DOHH2 (cell line): Measurements from ENCODE around the gene TCF7.

Source experiments
- CTCF ChIP-seq: fragments of 200-600 bp; sonication (generic); IDR thresholded peaks from one replicate; pipeline ENCODE4 v1.5.1; 2014; ENCODE audit warnings: antibody characterized with exemption, mild to moderate bottlenecking, low read depth, low read length; ENCODE audit not compliant: poor library complexity, severe bottlenecking
- EZH2phosphoT487 ChIP-seq: fragments of 200-600 bp; sonication (generic); IDR thresholded peaks from 2 replicates; pipeline ENCODE4 v1.6.1; 2017; ENCODE audit warnings: borderline replicate concordance, mild to moderate bottlenecking, antibody characterized with exemption, low read length, moderate library complexity, mixed read lengths

GRCh38 chr5:134136771-134137170 is 22.3 kb downstream of the TCF7 start:
- no peak for TF ChIP-seq CTCF
- no peak for TF ChIP-seq EZH2phosphoT487
